ENCODE data around the gene VIPR2.

DNA sequence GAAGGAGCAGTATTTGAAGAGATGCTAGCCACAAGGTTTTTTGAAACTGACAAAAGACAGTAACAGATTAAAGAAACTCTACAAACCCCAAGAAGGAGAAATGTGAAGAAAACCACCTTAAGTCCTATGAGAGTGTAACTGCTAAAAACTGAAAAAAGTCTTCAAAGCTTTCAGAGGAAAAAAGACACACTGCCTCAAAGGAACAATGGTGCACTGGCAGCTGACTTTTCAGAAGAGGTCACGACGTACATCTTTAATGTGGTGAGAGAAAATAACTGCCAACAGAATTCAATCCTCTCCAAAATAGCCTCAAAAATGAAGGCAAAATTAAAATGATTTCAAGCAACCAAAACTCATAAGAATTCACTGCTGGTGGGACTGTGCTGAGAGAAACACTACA is 94.0 kb downstream of the VIPR2 start:
- TF ChIP-seq, protein P1, sequence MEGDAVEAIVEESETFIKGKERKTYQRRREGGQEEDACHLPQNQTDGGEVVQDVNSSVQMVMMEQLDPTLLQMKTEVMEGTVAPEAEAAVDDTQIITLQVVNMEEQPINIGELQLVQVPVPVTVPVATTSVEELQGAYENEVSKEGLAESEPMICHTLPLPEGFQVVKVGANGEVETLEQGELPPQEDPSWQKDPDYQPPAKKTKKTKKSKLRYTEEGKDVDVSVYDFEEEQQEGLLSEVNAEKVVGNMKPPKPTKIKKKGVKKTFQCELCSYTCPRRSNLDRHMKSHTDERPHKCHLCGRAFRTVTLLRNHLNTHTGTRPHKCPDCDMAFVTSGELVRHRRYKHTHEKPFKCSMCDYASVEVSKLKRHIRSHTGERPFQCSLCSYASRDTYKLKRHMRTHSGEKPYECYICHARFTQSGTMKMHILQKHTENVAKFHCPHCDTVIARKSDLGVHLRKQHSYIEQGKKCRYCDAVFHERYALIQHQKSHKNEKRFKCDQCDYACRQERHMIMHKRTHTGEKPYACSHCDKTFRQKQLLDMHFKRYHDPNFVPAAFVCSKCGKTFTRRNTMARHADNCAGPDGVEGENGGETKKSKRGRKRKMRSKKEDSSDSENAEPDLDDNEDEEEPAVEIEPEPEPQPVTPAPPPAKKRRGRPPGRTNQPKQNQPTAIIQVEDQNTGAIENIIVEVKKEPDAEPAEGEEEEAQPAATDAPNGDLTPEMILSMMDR (IDR thresholded peaks at IDR 0.05) = no peak
- TF ChIP-seq POLR2A (IDR thresholded peaks at IDR 0.05) = no peak
